ENCODE data around the gene PRSS21. TPM values are rescaled to one million over a fixed set of nuclear protein-coding genes. Genes with fewer than 3 reads are reported as not detected.

PRSS21 gene
- total RNA-seq (2014; rRNA removed; shearing (Covaris generic)) (not detected in 2 replicates), polyA plus RNA-seq (2016; fragmentation: Nextera tagmentation; extraction: Ambion mirVana) (not detected in 2 replicates)

GRCh38 chr16:2816751-2817339 is at the start of gene PRSS21:
TSS of gene PRSS21 (plus strand) at chr16:2817237. CDS start at chr16:2817269, 32 bp downstream.
- no peaks in the 10 kb centered on the region for H3K9me3 ChIP-seq (ENCODE audit: low read depth)
- no peak for TF ChIP-seq EZH2 (IDR thresholded peaks at IDR 0.05; ENCODE audit: insufficient read depth, poor library complexity, severe bottlenecking)
- TF ChIP-seq EZH2phosphoT487 (IDR thresholded peaks at IDR 0.05; ENCODE audit: insufficient read depth, low read depth), result no peak
- H3K4me3 ChIP-seq, result no peak within 1 kb of the TSS
- DNase-seq, result no peak
- WGBS, 2 experiments (ENCODE audit: low coverage in 1 of 2, low lambda C conversion rate in 2 of 2, missing lambda C conversion rate in 2 of 2), result 53 to 56% methylated on average over 19 to 28 of the region's 28 CpGs
- in situ Hi-C loops (cut with MboI), result no loop called here
- H4K20me1 ChIP-seq (ENCODE audit: insufficient read depth), result no peaks in the 10 kb centered on the region
- no peak within 1 kb of the TSS for H3K27ac ChIP-seq
- H3K4me2 ChIP-seq (ENCODE audit: unreplicated experiment), result no peak within 1 kb of the TSS
- no peaks in the 10 kb centered on the region for H3K36me3 ChIP-seq (ENCODE audit: low read depth)
- H3K27me3 ChIP-seq (replicated peaks; ENCODE audit: insufficient read depth), result peaks cover 41% of the 10 kb centered on the region
- no peaks in the 10 kb centered on the region for H3F3A ChIP-seq (ENCODE audit: insufficient read depth)
- H3K4me1 ChIP-seq (ENCODE audit: insufficient read depth), result no peaks in the 10 kb centered on the region
- H3K9me2 ChIP-seq (ENCODE audit: insufficient read depth), result no peaks in the 10 kb centered on the region
- no peaks in the 10 kb centered on the region for H3K79me2 ChIP-seq (ENCODE audit: insufficient read depth)
- no peak within 1 kb of the TSS for H3K9ac ChIP-seq
- H2AFZ ChIP-seq, result no peak within 1 kb of the TSS

DNA sequence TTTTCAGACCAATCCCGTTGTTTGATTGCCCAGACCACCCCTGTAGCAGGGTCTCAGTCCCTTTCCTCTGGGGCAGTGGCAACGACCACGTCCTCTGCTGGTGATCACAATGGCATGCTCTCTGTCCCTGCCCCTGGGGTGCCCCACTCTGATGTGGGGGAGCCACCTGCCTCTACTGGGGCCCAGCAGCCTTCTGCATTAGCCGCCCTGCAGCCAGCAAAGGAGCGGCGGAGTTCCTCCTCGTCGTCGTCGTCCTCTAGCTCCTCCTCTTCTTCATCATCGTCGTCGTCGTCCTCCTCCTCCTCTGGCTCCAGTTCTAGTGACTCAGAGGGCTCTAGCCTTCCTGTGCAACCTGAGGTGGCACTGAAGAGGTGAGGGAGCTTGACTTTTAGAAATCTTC is 49.1 kb upstream of the PRSS21 start:
- no peak overlapping the region for H3K27ac ChIP-seq
- WGBS, 2 experiments (ENCODE audit: low coverage in 1 of 2, low lambda C conversion rate in 2 of 2, missing lambda C conversion rate in 2 of 2), result 77 to 78% methylated on average over 14 of the region's 14 CpGs

DNA sequence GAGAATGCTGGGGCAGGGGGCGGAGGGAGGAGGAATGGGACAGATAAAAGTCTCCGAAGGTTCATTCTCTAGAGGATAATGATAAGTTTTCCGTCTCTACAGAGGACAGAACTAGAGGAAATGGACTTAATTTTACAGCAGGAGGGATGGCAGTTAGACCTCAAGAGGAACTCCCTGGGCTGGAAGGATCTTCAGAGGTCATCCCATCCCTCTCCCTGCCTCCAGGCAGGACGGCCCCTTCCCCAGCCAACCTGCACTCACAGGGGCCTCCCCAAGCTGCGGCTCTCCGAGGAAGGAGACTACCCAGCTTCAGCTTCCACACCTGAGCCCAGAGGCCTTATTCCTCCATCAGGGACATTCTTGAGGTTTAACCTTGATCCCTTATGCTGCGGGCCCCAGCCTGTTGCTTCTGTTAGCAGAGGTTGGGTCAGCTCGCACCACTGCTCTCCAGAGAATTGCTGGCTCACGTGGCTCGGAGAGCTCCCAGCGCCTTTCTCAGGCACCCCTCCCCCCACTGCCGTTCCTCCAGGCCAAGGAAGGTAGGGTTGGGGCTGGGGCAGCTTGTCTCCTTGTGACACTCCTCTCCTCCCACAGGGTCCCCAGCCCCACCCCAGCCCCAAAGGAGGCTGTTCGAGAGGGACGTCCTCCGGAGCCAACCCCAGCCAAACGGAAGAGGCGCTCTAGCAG is 48.5 kb upstream of the PRSS21 start:
- Histone ChIP-seq H3K4me3 (no peak overlapping the region), H3K79me2 (ENCODE audit: insufficient read depth) (peaks cover 98% of the 10 kb centered on the region), H3F3A (ENCODE audit: insufficient read depth) (peaks cover 51% of the 10 kb centered on the region), H3K27ac (no peak overlapping the region), H3K9ac (no peak overlapping the region), H3K27me3 (replicated peaks; ENCODE audit: insufficient read depth) (no peaks in the 10 kb centered on the region), H3K4me2 (ENCODE audit: unreplicated experiment) (no peak overlapping the region), H3K4me1 (ENCODE audit: insufficient read depth) (peaks cover 9% of the 10 kb centered on the region; the same call in 1 of the 2 replicates), H2AFZ (no peak overlapping the region), H3K9me2 (ENCODE audit: insufficient read depth) (no peaks in the 10 kb centered on the region), H4K20me1 (ENCODE audit: insufficient read depth) (0 out of 2 replicates have a peak, but pooled peaks cover 2% of the 10 kb centered on the region), H3K9me3 (ENCODE audit: low read depth) (no peaks in the 10 kb centered on the region), H3K36me3 (ENCODE audit: low read depth) (peaks cover 72% of the 10 kb centered on the region)
- TF ChIP-seq EZH2 (IDR thresholded peaks at IDR 0.05; ENCODE audit: insufficient read depth, poor library complexity, severe bottlenecking) (no peak), EZH2phosphoT487 (IDR thresholded peaks at IDR 0.05; ENCODE audit: insufficient read depth, low read depth) (no peak)
- in situ Hi-C loops (cut with MboI), result no loop called here
- 86 to 93% methylated on average over 9 to 17 of the region's 17 CpGs for WGBS, 2 experiments (ENCODE audit: low coverage in 1 of 2, low lambda C conversion rate in 2 of 2, missing lambda C conversion rate in 2 of 2)
- no peak for DNase-seq

More for the DNA sequence above, 49.1 kb upstream of the PRSS21 start:
- no peak for DNase-seq
- Histone ChIP-seq H4K20me1 (ENCODE audit: insufficient read depth) (0 out of 2 replicates have a peak, but pooled peaks cover 2% of the 10 kb centered on the region), H3K36me3 (ENCODE audit: low read depth) (peaks cover 75% of the 10 kb centered on the region), H3K4me2 (ENCODE audit: unreplicated experiment) (no peak overlapping the region), H3F3A (ENCODE audit: insufficient read depth) (peaks cover 44% of the 10 kb centered on the region), H3K9me2 (ENCODE audit: insufficient read depth) (no peaks in the 10 kb centered on the region), H3K79me2 (ENCODE audit: insufficient read depth) (peaks cover 98% of the 10 kb centered on the region), H3K4me1 (ENCODE audit: insufficient read depth) (peaks cover 2% of the 10 kb centered on the region; the same call in 1 of the 2 replicates), H3K27me3 (replicated peaks; ENCODE audit: insufficient read depth) (no peaks in the 10 kb centered on the region), H2AFZ (no peak overlapping the region), H3K9ac (no peak overlapping the region), H3K4me3 (no peak overlapping the region), H3K9me3 (ENCODE audit: low read depth) (no peaks in the 10 kb centered on the region)
- TF ChIP-seq EZH2 (IDR thresholded peaks at IDR 0.05; ENCODE audit: insufficient read depth, poor library complexity, severe bottlenecking), result no peak
- no peak for TF ChIP-seq EZH2phosphoT487 (IDR thresholded peaks at IDR 0.05; ENCODE audit: insufficient read depth, low read depth)
- in situ Hi-C loops (cut with MboI), result no loop called here

GRCh38 chr16:2769100-2769529 is 47.9 kb upstream of the PRSS21 start:
- Histone ChIP-seq H4K20me1 (ENCODE audit: insufficient read depth) (0 out of 2 replicates have a peak, but pooled peaks cover 2% of the 10 kb centered on the region), H3K79me2 (ENCODE audit: insufficient read depth) (peaks cover 98% of the 10 kb centered on the region), H3K27ac (no peak overlapping the region; the same call in 1 of the 2 replicates), H3F3A (ENCODE audit: insufficient read depth) (peaks cover 54% of the 10 kb centered on the region), H3K4me2 (ENCODE audit: unreplicated experiment) (no peak overlapping the region), H3K36me3 (ENCODE audit: low read depth) (peaks cover 68% of the 10 kb centered on the region), H2AFZ (no peak overlapping the region), H3K9me2 (ENCODE audit: insufficient read depth) (no peaks in the 10 kb centered on the region), H3K9ac (no peak overlapping the region), H3K9me3 (ENCODE audit: low read depth) (no peaks in the 10 kb centered on the region), H3K27me3 (replicated peaks; ENCODE audit: insufficient read depth) (no peaks in the 10 kb centered on the region), H3K4me3 (no peak overlapping the region), H3K4me1 (ENCODE audit: insufficient read depth) (peaks cover 11% of the 10 kb centered on the region; the same call in 1 of the 2 replicates)
- 85 to 100% methylated on average over 5 to 11 of the region's 11 CpGs for WGBS, 2 experiments (ENCODE audit: low coverage in 1 of 2, low lambda C conversion rate in 2 of 2, missing lambda C conversion rate in 2 of 2)
- no peak for TF ChIP-seq EZH2 (IDR thresholded peaks at IDR 0.05; ENCODE audit: insufficient read depth, poor library complexity, severe bottlenecking)
- no peak for TF ChIP-seq EZH2phosphoT487 (IDR thresholded peaks at IDR 0.05; ENCODE audit: insufficient read depth, low read depth)
- in situ Hi-C loops (cut with MboI), result no loop called here
- no peak for DNase-seq
